ENCODE measurements around the gene PRTN3. TPM values are rescaled to one million over a fixed set of nuclear protein-coding genes. Genes with fewer than 3 reads are reported as not detected.

The PRTN3 gene
- total RNA-seq, 2 donors from 2014 or later = 2.6 TPM; not detected in 1

- DNase-seq (ENCODE audit: low spot score) = peak; percentile 81
- Histone ChIP-seq H3K27me3 (replicated peaks; ENCODE audit: insufficient read depth) (no peaks in the 10 kb centered on the region), H3K36me3 (no peaks in the 10 kb centered on the region), H3K9me3 (no peaks in the 10 kb centered on the region), H3K27ac (peak overlapping the region; percentile 95 to 100), H3K4me3 (peak overlapping the region; percentile 97 to 99), H3K4me1 (replicated peaks) (peaks cover 36% of the 10 kb centered on the region)
- intact Hi-C loops (cut with DNase I) = no loop called here
- TF ChIP-seq POLR2AphosphoS5 (IDR thresholded peaks at IDR 0.05) = no peak
- TF ChIP-seq POLR2A (IDR thresholded peaks at IDR 0.05) = no peak
- TF ChIP-seq CTCF (IDR thresholded peaks at IDR 0.05) = peak in 1 of 4 experiments; percentile 4
- WGBS = under 1% methylated on average over 96 of the region's 129 CpGs
Observed at GRCh38 chr19:797528-798414, 43.0 kb upstream of the PRTN3 start.

GRCh38 chr19:798415-799075 is 42.3 kb upstream of the PRTN3 start:
- intact Hi-C loops (cut with DNase I) = no loop called here
- DNase-seq (ENCODE audit: low spot score) = no peak

GRCh38 chr19:799076-799881 is 41.5 kb upstream of the PRTN3 start:
- intact Hi-C loops (cut with DNase I) = no loop called here
- Histone ChIP-seq H3K27me3 (replicated peaks; ENCODE audit: insufficient read depth) (no peaks in the 10 kb centered on the region), H3K4me1 (replicated peaks) (peaks cover 42% of the 10 kb centered on the region), H3K36me3 (peaks cover 3 to 7% of the 10 kb centered on the region in 2 donors), H3K27ac (peak overlapping the region; percentile 95 to 100), H3K4me3 (peak overlapping the region; percentile 97 to 99), H3K9me3 (no peaks in the 10 kb centered on the region)
- WGBS = 7% methylated on average over 27 of the region's 28 CpGs
- DNase-seq (ENCODE audit: low spot score) = no peak
- no peak for TF ChIP-seq CTCF (IDR thresholded peaks at IDR 0.05)
- TF ChIP-seq POLR2AphosphoS5 (IDR thresholded peaks at IDR 0.05) = no peak
- TF ChIP-seq POLR2A (IDR thresholded peaks at IDR 0.05) = no peak

More at GRCh38 chr19:798415-799075, 42.3 kb upstream of the PRTN3 start:
- H3K36me3 ChIP-seq = no peaks in the 10 kb centered on the region
- TF ChIP-seq POLR2A (IDR thresholded peaks at IDR 0.05) = no peak
- no peak for TF ChIP-seq CTCF (IDR thresholded peaks at IDR 0.05)
- no peak for TF ChIP-seq POLR2AphosphoS5 (IDR thresholded peaks at IDR 0.05)
- H3K4me3 ChIP-seq = peak overlapping the region; percentile 97 to 99
- H3K9me3 ChIP-seq = no peaks in the 10 kb centered on the region
- peak overlapping the region; percentile 95 to 100 for H3K27ac ChIP-seq
- WGBS = 3% methylated on average over 39 of the region's 44 CpGs
- H3K27me3 ChIP-seq (replicated peaks; ENCODE audit: insufficient read depth) = no peaks in the 10 kb centered on the region
- peaks cover 42% of the 10 kb centered on the region for H3K4me1 ChIP-seq (replicated peaks)

DNA sequence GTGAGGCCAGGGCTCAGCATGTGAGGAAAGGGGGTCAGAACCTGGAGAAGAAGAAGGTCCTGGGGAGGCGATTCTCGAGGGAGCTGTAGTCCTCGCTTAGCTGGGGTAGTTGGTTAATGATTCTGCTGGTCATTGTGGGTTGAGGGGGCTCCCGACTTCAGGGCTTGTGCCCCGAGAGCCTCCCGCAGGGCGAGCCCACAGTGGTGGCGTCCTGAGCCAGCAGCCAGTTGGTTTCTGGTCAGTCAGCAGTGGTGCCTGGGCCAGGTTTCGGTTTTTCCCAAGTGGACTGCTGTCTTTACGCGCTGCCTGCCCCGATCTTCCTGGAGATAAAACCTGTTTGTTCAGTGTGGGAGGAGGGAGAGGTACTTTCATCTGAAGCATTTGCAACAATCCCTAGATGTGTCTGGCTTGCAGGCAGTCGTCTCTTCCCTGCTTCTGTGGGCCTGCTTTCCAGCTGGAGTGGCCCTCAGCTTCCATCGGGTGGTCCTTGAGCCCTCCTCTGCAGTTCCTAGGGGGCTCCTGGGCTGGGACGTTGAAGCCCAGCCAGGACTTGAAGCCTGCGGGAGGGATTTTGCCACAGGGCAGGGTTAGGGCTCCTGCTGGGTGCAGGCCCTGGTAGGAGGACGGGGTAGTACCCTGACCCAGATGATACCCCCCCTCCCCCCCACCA is 40.3 kb upstream of the PRTN3 start:
- Histone ChIP-seq H3K36me3 (peaks cover 14 to 19% of the 10 kb centered on the region in 2 donors), H3K4me1 (replicated peaks) (peaks cover 42% of the 10 kb centered on the region), H3K27ac (peak overlapping the region; percentile 95 to 100), H3K9me3 (no peaks in the 10 kb centered on the region), H3K27me3 (replicated peaks; ENCODE audit: insufficient read depth) (no peaks in the 10 kb centered on the region), H3K4me3 (peak overlapping the region in 1 of 2 donors; percentile 99)
- DNase-seq (ENCODE audit: low spot score) = peak; percentile 88
- WGBS = 10% methylated on average over 17 of the region's 17 CpGs
- intact Hi-C loops (cut with DNase I) = loop anchor here (5.0 kb wide), 1 partner anchor 57 kb away; the partner anchor contains the start of gene CFD
- peak; percentile 89 for TF ChIP-seq POLR2AphosphoS5 (IDR thresholded peaks at IDR 0.05)
- TF ChIP-seq CTCF (IDR thresholded peaks at IDR 0.05) = no peak
- peak; percentile 48 for TF ChIP-seq POLR2A (IDR thresholded peaks at IDR 0.05)

All from prostate gland (tissue), 2 donors.